ENCODE measurements around the gene UBIAD1. TPM values are rescaled to one million over a fixed set of nuclear protein-coding genes. Genes with fewer than 3 reads are reported as not detected.
"Not testable (repeated sequence)": the region's sequence is repeated elsewhere in the genome, so short reads cannot be mapped to it uniquely, and the experiment has no call there.

UBIAD1 gene
- total and polyA plus RNA-seq, 2 of the 13 experiments (the other 11 are each of a cell fraction or from before 2014, with no cell fraction given): 16.9 to 20.4 TPM

- TF ChIP-seq ZNF574 (CRISPR knock-in tag; IDR thresholded peaks at IDR 0.05) (peak; percentile 36; the same call in 1 of the 2 replicates), ZBTB20 (CRISPR knock-in tag; IDR thresholded peaks at IDR 0.05; ENCODE audit: borderline replicate concordance, low read depth) (peak; percentile 66; the same call in 1 of the 2 replicates), ZNF761 (CRISPR knock-in tag; conservative IDR thresholded peaks at IDR 0.05) (0 out of 2 replicates have a peak, but pooled peaks have one; percentile 55), ZNF34 (CRISPR knock-in tag; IDR thresholded peaks at IDR 0.05; ENCODE audit: borderline replicate concordance) (0 out of 2 replicates have a peak, but pooled peaks have one; percentile 7), FOSL2 (CRISPR knock-in tag; IDR thresholded peaks at IDR 0.05) (peak; percentile 90), ZNF331 (CRISPR knock-in tag; IDR thresholded peaks at IDR 0.05) (peak; percentile 62; the same call in 1 of the 2 replicates), ZNF33A (CRISPR knock-in tag; IDR thresholded peaks at IDR 0.05; ENCODE audit: borderline replicate concordance) (peak; percentile 18; the same call in 1 of the 2 replicates), ZBTB21 (CRISPR knock-in tag; IDR thresholded peaks at IDR 0.05) (peak; percentile 80), JUN (CRISPR knock-in tag; IDR thresholded peaks at IDR 0.05) (peak; percentile 96), HOXA3 (CRISPR knock-in tag; IDR thresholded peaks at IDR 0.05) (peak; percentile 55), KDM6A (CRISPR knock-in tag; IDR thresholded peaks at IDR 0.05; ENCODE audit: low read depth) (peak; percentile 63), FOXO1 (CRISPR knock-in tag; IDR thresholded peaks at IDR 0.05) (peak; percentile 97), MNT (IDR thresholded peaks at IDR 0.05) (peak; percentile 62; the same call in 1 of the 2 replicates), SOX5 (CRISPR knock-in tag; IDR thresholded peaks at IDR 0.05; ENCODE audit: borderline replicate concordance) (peak; percentile 93), ZFP1 (CRISPR knock-in tag; IDR thresholded peaks at IDR 0.05) (peak; percentile 57; the same call in 1 of the 2 replicates), BCL6 (CRISPR knock-in tag; IDR thresholded peaks at IDR 0.05) (peak; percentile 44; the same call in 1 of the 2 replicates), JUND (CRISPR knock-in tag; IDR thresholded peaks at IDR 0.05) (peak; percentile 79; the same call in 1 of the 2 replicates), CCDC6 (CRISPR knock-in tag; IDR thresholded peaks at IDR 0.05) (0 out of 2 replicates have a peak, but pooled peaks have one; percentile 28), NCOR1 (IDR thresholded peaks at IDR 0.05; ENCODE audit: borderline replicate concordance, low read length) (peak; percentile 82; the same call in 1 of the 2 replicates), TARDBP (CRISPR knock-in tag; IDR thresholded peaks at IDR 0.05) (peak; percentile 68; the same call in 1 of the 2 replicates), ZNF350 (CRISPR knock-in tag; IDR thresholded peaks at IDR 0.05; ENCODE audit: borderline replicate concordance, low read depth) (0 out of 2 replicates have a peak, but pooled peaks have one; percentile 41), CREM (IDR thresholded peaks at IDR 0.05) (peak; percentile 52), ZFX (CRISPR knock-in tag; IDR thresholded peaks at IDR 0.05; ENCODE audit: low read depth) (0 out of 2 replicates have a peak, but pooled peaks have one; percentile 15), ELF1 (CRISPR knock-in tag; IDR thresholded peaks at IDR 0.05) (0 out of 2 replicates have a peak, but pooled peaks have one; percentile 44), ZNF317 (CRISPR knock-in tag; IDR thresholded peaks at IDR 0.05) (0 out of 2 replicates have a peak, but pooled peaks have one; percentile 53), MIER3 (CRISPR knock-in tag; IDR thresholded peaks at IDR 0.05; ENCODE audit: borderline replicate concordance) (peak; percentile 53; the same call in 1 of the 2 replicates)
- not testable (repeated sequence) for TF ChIP-seq CREM (CRISPR knock-in tag; IDR thresholded peaks at IDR 0.05)
Measured at GRCh38 chr1:11267350-11268337, 5.4 kb upstream of the UBIAD1 start (continued).

Measured in HepG2 (cell line).